ENCODE measurements around the gene ZNF536.
"Not testable (repeated sequence)": the region's sequence is repeated elsewhere in the genome, so short reads cannot be mapped to it uniquely, and the experiment has no call there.

ZNF536 gene

DNA sequence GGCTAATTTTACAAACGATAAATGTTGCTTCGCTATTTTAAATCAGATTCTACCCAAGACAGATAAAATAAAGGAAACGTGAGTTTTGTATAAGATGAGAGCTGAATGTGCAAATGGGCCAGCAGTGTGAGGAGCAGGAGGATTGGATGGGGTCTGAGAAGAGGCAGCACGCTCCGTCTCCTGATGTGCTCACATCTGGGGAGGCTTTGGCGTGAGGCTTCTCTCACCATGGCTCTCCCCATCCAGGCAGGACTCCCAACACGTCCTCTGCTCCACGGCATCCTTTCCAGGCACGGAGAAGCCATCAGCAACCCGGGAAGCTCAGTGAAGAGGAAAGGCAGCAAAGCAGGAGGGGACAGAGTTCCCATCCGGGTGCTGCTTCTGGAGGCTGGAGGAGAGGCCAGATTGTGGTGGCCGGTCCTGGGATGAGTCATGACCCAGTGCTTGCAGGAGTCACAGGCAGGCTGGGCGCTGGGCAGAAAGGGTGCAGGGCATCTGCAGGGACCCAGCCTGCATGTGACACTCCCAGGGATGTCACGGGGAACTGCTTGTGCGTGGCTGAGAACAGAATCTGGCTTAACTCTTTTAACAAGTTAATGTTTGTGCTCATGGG lies 47.5 kb downstream of the ZNF536 start:
- DNase-seq (ENCODE audit: low read depth): no peak

DNA sequence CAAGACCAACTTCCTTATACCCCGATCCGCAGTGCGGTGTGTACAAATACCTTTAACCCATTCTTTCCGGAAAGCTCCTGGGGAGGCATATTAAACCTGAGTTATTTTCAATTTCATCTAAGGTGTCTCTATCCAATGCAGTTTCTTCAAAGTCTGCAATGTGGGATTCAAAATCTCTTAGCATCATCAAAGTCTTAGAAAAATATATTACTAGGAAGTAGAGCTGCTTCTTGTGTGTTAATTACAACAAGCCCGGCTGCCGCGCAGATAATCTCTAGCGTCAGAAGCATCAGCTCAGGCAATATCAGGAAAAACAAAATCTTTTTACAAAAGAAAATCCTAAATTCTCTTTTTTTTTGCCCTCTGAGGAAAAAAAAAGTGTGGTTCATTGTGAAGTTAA lies 48.1 kb downstream of the ZNF536 start:
- DNase-seq (ENCODE audit: low read depth): no peak

DNA sequence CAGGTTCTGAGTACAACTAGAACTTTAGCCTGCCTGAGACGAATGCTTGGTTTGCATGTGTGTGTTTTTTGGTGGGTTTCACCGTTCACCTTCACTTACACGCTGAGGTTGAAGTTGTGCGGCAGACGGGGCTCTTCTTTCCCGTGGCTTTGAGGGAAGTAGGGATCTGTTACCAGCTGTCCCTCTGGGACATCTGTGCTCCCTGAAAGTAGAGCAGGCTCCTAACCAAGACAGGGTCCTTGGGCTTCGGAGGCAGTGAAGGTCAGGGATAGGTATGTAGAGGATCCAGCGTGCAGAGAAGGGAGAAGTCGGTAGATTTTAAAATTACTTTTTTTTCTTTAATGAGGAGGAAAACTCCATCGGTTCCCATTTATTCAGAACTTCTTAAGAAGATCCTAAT lies 48.7 kb downstream of the ZNF536 start:
- no peak for DNase-seq (ENCODE audit: low read depth)

DNA sequence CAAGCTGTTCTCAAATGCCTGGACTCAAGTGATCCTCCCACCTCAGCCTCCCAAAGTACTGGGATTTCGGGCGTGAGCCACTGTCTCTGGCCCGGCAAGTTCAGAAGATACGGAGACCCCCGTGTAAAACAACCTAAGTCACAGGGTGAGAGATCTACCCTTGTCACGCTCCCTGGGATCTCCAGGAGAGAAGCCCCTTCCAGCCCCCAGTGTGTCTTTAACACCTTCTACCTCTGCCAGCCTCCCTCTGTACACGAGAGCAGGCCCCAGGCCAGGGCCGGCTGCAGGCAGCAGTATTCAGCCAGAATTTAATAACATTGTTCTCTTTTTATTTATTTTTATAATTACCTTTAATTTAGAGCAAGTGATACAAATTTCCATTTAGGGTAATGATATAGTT lies 49.4 kb downstream of the ZNF536 start:
- no peak for DNase-seq (ENCODE audit: low read depth)

DNA sequence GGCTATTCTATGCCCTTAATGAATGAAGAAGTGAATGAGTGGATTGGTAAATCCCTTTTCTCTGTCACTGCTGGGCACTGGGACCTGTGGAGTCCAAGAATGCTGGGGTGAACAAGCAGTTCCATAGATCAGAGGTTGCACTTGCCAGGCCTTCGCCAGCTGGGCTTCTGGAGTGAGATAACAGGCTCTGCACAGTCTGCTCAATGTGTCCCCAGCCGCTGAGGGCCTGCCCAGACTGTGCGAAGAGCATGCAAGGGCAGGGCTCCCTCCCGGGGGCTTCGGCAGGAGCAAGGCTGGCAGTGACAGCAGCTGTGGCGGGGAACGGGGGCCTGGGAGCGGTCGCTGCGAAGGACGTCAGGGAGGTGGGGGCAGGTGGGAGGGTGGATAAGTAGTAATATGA lies 51.3 kb downstream of the ZNF536 start:
- DNase-seq (ENCODE audit: low read depth): no peak

DNA sequence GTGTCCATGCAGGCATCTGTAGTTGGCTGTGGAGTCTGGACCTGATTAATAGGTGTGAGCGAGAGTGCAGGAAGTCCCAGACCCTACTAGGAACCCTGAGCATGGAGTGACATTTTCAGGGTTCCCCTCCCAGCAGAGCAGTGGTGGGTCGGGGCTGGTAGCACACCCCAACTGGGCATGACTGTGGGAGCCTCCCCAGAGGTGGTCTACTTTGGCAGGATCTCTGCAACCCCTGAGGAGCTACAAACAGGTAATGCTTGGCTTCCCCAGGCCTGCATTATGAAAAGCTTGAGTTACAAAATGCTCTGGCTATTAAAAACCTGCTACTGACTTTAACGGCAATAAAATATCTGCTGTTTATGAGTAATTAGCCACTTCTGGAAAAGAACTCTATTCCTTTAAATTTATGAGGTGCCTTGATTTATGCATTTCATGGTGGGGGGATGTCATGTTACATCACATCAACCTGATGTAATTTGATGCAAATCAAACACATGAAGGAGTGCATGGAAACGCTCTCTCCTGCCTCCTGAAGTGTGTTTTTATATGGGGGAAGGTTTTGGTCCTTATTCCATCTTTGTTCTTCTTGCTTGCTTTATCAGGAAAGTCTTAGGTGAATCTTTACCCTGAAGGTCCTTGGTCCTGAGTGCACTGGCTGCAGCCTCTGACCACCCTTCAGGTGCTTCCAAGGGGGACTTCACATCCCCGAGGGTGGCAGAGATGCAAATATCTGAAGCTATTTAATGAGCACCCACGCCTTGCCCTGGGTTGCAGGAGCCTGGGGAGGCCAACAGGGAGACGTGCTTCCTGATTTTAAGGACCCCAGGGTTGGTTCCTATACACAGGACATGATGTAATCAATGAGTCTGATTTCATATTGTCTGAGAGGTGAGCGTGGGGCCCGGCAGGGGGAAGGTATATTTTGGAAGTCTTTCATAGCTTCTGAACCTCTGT lies 54.0 kb downstream of the ZNF536 start:
- no peak for DNase-seq (ENCODE audit: low read depth)

DNA sequence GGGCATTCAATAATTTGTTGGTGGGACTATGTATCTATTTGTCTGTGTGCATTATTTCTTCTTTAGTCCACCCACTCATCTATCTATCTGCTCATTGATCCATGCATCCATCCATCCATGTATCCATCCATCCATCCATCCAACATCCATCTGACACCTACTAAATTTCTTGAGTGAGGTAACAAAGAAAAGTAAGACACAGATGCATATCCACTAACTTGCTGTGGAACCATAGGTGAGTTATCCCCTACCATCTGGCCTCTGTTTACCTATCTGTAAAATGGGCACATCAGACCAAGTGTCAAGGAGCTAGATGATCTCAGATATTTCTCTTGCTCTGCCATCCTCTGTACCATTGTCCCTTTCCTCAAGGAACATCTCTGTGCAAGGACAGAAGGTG lies 54.7 kb downstream of the ZNF536 start:
- DNase-seq (ENCODE audit: low read depth): no peak

DNA sequence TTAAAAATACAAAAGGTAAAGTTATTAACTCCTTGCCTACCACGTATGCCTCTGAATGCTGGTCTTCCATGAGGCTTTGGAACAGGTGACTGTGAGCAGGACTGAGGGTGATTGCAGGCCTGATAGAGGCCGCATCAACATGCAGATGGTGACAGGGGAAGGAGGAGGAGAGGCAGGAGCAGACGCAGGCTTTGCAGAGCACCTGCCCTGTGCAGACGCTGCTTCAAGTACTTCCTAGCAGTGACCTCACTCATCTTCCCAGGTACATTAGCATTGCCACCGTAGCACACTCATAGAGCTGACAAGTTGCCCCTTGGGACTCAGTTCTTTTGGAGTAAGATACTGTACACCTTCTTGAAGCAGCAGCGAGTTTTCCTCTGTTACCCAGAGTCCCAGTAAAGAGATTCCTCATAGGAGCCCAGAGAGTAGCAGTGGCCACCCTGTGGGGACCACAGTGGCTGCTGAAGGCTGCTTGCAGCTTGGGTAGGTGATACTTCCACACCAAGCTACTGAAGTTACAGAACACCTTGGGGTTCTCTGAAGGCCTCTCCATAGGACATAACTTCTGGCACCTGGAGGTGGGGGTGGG lies 56.0 kb downstream of the ZNF536 start:
- DNase-seq (ENCODE audit: low read depth): no peak

DNA sequence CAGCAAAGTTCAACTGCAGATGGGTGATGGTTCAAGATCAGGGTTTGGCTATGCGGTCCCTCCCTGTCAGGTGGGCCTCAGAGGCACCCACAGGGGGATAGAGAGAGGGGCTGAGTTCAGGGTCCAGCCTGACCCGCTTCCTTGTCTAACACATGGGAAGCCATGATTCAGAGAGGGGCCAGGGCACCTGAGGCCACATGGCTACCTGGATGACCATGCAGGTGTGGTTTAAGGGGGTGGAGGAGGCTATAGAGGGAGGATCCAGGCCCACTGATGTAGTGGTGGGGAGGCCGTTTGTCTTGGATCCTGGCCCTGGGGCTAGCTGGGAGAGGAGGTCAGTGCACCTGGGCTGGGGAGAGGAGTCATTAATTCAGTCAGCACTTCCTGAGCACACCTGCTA lies 56.7 kb downstream of the ZNF536 start:
- DNase-seq (ENCODE audit: low read depth): no peak

DNA sequence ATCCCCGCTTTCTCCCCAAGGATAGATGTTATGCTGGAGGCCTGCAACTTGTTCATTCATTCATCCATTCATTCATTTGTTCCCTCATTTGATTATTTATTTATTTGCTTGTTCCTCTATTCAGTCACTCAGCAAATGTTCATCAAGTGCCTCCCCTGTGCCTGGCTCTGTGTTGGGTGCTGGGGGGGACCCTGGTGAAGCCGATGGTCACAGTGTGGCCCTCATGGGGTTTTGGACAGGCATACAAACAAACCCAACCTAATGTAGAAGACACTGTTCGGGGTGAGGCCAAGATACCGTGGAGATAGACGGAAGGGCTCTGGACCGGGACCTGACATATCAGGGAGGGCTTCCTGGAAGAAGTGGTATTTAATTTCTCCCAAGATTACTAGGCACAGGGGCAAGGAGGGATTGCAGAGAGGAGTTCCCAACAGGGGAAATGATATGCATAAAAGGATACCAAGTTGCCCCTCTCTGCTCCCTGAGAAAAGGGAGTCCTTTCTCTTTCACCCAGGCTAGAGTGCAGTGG lies 58.1 kb downstream of the ZNF536 start:
- no peak for DNase-seq (ENCODE audit: low read depth)

DNA sequence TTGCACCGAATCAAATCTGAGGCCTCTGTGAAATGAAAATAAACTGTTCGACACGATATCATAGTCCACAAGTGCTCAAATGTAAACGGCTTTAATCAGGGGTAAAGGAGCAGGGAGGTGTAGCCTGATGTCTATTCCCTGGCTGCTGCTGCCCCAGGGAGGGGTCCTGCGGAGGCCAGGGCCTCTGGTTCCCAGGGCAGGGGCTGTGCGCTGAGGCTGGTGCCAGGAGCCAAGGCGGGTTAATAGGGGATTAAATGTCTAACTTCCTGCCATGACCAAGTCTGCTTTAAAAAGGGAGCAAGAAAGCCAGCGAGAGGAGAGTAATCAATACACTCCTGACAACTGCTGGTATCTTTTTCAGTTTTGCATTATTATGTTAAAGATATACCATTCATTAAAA lies 59.4 kb downstream of the ZNF536 start:
- DNase-seq (ENCODE audit: low read depth): no peak

DNA sequence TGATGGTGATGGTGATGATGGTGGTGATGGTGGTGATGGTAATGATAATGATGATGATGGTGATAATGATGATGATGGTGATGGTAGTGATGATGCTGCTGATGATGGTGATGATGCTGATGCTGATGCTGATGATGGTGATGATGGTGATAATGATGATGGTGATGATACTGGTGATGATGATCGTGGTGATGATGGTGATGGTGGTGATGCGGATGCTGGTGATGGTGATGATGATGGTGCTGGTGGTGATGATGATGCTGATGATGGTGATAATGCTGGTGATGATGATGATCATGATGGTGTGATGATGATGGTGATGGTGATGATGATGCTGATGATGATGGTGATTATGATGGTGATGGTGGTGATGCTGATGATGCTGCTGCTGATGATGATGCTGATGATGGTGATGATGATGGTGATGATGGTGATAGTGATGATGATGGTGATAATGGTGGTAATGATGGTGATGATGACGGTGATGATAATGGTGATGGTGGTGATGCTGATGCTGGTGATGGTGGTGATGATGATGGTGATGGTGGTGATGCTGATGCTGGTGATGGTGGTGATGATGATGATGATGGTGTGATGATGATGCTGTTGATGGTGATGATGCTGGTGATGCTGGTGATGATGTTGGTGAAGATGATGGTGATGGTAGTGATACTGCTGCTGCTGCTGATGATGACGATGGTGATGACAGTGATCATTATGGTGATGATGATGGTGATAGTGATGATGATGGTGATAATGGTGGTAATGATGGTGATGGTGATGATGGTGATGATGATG lies 62.8 kb downstream of the ZNF536 start:
- DNase-seq (ENCODE audit: low read depth): no peak

DNA sequence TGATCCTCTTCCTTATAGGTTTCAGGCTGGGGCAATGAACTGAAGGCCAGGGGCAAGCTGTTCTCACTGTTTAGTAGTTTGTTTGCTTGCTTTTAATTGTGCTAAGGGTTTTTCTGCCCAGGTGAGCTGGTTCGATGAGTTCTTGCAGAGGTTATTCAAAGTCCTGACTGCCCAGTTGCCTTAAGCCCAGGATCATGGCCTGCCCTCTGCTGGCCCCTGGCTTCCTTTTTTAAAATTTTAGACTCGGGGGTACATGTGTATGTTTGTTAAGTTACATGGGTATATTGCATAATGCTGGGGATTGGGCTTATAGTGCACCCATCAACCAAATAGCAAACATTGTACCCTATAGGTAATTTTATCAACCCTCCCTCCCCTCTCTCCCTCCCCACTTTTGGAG lies 65.7 kb downstream of the ZNF536 start:
- DNase-seq (ENCODE audit: low read depth): no peak

DNA sequence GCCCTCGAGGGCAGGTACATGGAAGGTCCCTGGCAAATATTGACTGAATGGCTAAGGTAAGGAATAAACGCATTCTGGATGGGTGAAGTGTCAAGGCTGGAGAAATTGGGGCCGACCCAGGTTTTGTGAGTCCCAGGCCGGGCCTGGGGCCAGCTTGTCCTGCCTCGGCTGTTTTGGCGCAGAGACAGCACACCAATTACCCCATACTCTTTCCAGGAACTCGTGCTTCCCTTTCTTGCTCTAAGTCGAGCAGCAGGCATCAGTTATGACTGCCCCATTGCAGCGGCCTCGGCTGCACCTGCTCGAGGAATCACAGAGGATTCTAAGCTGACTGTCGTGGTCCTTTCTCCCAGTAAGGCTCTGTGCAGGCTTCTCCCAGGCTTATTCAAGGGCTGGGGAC lies 67.1 kb downstream of the ZNF536 start:
- DNase-seq (ENCODE audit: low read depth): no peak

DNA sequence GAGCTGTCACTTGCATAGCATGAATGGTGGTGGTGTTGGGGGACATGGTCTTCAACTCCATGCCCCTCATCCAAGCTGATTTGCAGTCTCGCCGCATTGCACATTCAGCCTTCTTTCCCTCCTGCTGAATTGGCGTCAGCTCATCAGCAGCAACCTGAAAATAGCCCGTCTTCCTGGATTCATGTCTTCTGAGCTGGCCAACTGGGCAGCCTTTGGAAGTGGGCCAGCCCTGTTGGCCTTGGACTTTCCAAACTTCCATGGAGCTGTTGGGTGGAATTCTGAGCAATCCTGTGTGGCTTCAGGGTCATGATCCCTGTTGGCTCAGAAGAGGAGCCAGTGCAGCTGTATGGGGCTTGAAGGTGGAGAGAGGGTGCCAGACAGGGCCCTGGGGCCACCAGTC lies 68.8 kb downstream of the ZNF536 start:
- DNase-seq (ENCODE audit: low read depth): no peak

DNA sequence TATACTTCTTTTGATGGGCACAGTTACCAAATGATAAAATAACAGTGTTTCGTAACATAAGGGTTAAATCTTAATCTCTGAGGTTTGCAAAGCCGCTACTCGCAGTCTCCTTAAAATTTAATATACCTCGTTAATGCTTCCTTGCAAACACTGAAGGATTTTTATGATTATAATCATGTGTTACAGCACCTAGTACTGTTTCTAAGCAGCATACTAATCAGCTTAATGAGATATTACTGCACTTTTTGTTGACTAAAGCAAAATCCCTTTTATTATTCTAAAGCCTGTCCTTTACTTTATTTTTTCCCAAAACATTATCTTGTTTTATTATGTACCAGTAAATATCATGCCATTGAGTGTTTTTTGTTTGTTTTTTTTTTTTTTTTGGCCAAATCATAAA lies 70.5 kb downstream of the ZNF536 start:
- DNase-seq (ENCODE audit: low read depth): no peak

DNA sequence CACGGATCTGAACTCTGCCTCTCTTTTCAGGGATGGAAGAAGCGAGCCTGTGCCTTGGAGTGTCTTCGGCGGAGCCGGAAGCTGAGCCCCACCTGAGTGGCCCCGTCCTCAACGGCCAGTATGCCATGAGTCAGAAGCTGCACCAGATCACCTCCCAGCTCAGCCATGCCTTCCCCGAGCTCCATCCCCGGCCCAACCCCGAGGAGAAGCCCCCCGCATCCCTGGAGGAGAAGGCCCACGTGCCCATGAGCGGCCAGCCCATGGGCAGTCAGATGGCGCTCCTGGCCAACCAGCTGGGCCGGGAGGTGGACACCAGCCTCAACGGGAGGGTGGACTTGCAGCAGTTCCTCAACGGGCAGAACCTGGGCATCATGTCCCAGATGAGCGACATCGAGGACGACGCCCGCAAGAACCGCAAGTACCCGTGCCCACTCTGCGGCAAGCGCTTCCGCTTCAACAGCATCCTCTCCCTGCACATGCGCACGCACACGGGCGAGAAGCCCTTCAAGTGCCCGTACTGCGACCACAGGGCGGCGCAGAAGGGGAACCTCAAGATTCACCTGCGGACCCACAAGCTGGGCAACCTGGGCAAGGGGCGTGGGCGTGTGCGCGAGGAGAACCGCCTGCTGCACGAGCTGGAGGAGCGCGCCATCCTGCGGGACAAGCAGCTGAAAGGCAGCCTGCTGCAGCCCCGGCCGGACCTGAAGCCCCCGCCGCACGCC lies 71.5 kb downstream of the ZNF536 start:
- DNase-seq (ENCODE audit: low read depth): no peak

DNA sequence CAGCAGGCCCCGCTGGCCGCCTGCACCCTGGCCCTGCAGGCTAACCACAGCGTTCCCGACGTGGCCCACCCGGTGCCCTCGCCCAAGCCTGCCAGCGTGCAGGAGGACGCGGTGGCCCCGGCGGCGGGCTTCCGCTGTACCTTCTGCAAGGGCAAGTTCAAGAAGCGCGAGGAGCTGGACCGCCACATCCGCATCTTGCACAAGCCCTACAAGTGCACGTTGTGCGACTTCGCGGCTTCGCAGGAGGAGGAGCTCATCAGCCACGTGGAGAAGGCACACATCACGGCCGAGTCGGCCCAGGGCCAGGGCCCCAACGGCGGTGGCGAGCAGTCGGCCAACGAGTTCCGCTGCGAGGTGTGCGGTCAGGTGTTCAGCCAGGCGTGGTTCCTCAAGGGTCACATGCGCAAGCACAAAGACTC lies 72.1 kb downstream of the ZNF536 start:
- DNase-seq (ENCODE audit: low read depth): no peak

DNA sequence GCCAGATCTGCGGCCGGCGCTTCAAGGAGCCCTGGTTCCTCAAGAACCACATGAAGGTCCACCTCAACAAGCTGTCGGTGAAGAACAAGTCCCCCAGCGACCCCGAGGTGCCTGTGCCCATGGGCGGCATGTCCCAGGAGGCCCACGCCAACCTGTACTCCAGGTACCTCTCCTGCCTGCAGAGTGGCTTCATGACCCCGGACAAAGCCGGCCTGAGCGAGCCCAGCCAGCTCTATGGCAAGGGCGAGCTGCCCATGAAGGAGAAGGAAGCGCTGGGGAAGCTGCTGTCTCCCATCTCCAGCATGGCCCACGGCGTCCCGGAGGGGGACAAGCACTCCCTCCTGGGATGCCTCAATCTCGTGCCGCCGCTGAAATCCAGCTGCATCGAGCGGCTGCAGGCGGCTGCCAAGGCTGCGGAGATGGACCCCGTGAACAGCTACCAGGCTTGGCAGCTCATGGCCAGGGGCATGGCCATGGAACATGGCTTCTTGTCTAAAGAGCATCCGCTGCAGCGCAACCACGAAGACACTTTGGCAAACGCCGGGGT lies 72.6 kb downstream of the ZNF536 start:
- no peak for DNase-seq (ENCODE audit: low read depth)

DNA sequence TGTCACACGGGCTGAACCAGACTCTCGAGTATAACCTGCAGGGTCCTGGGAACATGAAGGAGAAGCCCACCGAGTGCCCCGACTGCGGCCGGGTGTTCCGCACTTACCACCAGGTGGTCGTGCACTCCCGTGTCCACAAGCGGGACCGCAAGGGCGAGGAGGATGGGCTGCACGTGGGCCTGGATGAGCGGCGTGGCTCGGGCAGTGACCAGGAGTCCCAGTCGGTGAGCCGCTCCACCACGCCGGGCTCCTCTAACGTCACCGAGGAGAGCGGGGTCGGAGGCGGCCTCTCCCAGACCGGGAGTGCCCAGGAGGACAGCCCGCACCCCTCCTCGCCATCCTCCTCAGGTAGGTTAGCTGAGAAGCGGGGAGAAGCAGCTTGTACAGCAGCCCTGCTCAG lies 73.2 kb downstream of the ZNF536 start:
- DNase-seq (ENCODE audit: low read depth): no peak

DNA sequence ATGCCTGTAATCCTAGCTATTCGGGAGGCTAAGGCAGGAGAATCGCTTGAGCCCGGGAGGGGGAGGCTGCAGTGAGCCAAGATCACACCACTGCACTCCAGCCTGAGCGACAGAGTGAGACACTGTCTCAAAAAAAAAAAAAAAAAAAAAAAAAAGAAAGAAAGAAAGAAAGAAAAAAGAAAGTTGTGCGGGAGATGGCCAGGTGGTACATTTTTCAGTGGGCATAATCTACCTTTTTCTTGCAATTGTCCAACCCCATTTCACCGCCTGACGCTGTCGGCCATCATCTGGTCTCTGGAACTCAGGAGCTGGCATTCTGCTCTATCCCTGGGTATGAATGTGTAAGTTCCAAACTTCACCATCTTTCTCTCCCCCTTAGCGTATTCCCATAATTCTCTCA lies 73.9 kb downstream of the ZNF536 start:
- not testable (repeated sequence) for DNase-seq (ENCODE audit: low read depth)

Data from non-pigmented ciliary epithelial cell (primary cell).